ENCODE measurements around the gene PAFAH2. TPM values are rescaled to one million over a fixed set of nuclear protein-coding genes. Genes with fewer than 3 reads are reported as not detected.
A peak's percentile ranks its signal among the peaks of the same experiment; 100 is the strongest.

Gene PAFAH2
- total and polyA plus RNA-seq, 4 experiments from 2014 or later: 10.1 to 20.0 (median 15.3) TPM

GRCh38 chr1:26031196-26031595, 33.3 kb upstream of the PAFAH2 start:
- ChIA-PET POLR2A (ENCODE audit: partially characterized antibody) (interaction anchor here (0.6 kb wide), 1 partner anchor 422 kb away, joined by 4 read pairs; no protein-coding TSS in a partner anchor), CTCF (ENCODE audit: partially characterized antibody) (no interaction called here)
- H3K9me3 Mint-ChIP-seq: no peaks in the 10 kb centered on the region
- no peak overlapping the region for H3K4me3 ChIP-seq (ENCODE audit: low read length in 2 of 2)
- no peaks in the 10 kb centered on the region for H3K36me3 ChIP-seq (ENCODE audit: insufficient read depth, low read length)
- no peak overlapping the region for H3K27ac ChIP-seq (ENCODE audit: low read depth, low read length)
- no peaks in the 10 kb centered on the region for H3K27me3 ChIP-seq (ENCODE audit: insufficient read depth, low read length)
- peaks cover 13% of the 10 kb centered on the region for H3K4me1 ChIP-seq (ENCODE audit: insufficient read depth, low read length)
- H3K4me1 Mint-ChIP-seq: peaks cover 3 to 20% (median 11%) of the 10 kb centered on the region in 4 donors
- intact Hi-C loops (cut with micrococcal nuclease): no loop called here
- no peak overlapping the region for H3K4me3 Mint-ChIP-seq
- H3K27ac Mint-ChIP-seq: no peak overlapping the region
- H3K9me3 ChIP-seq (ENCODE audit: control insufficient read depth in 1 of 2, low read length in 2 of 2): no peaks in the 10 kb centered on the region
- H3K36me3 Mint-ChIP-seq: peaks cover 0 to 7% of the 10 kb centered on the region in 2 donors
- no peak for DNase-seq
- peaks cover 1 to 2% of the 10 kb centered on the region in 2 donors for H3K27me3 Mint-ChIP-seq

- no peak overlapping the region for H3K4me3 Mint-ChIP-seq
- Histone ChIP-seq H3K36me3 (ENCODE audit: insufficient read depth, low read length) (no peaks in the 10 kb centered on the region), H3K4me3 (ENCODE audit: low read length in 2 of 2) (no peak overlapping the region), H3K27me3 (ENCODE audit: insufficient read depth, low read length) (no peaks in the 10 kb centered on the region), H3K4me1 (ENCODE audit: insufficient read depth, low read length) (peaks cover 7% of the 10 kb centered on the region), H3K9me3 (ENCODE audit: control insufficient read depth in 1 of 2, low read length in 2 of 2) (no peaks in the 10 kb centered on the region), H3K27ac (ENCODE audit: low read depth, low read length) (no peak overlapping the region)
- POLR2A ChIA-PET (ENCODE audit: partially characterized antibody): no interaction called here
- H3K27ac Mint-ChIP-seq: no peak overlapping the region
- peaks cover 3 to 8% (median 7%) of the 10 kb centered on the region in 4 donors for H3K4me1 Mint-ChIP-seq
- CTCF ChIA-PET (ENCODE audit: partially characterized antibody): interaction anchor here (1.4 kb wide), 1 partner anchor 9 kb away, joined by 6 read pairs; no protein-coding TSS in a partner anchor
- no peaks in the 10 kb centered on the region for H3K9me3 Mint-ChIP-seq
- peaks cover 1 to 2% of the 10 kb centered on the region in 2 donors for H3K27me3 Mint-ChIP-seq
- intact Hi-C loops (cut with micrococcal nuclease): no loop called here
- no peak for DNase-seq
- H3K36me3 Mint-ChIP-seq: peaks cover 0 to 1% of the 10 kb centered on the region in 2 donors
These were observed 32.1 kb upstream of the PAFAH2 start for GRCh38 chr1:26029864-26030481.

GRCh38 chr1:26029054-26029863, 31.4 kb upstream of the PAFAH2 start:
- peaks cover 1 to 2% of the 10 kb centered on the region in 2 donors for H3K27me3 Mint-ChIP-seq
- no peak overlapping the region for H3K27ac ChIP-seq (ENCODE audit: low read depth, low read length)
- POLR2A ChIA-PET (ENCODE audit: partially characterized antibody): no interaction called here
- H3K36me3 ChIP-seq (ENCODE audit: insufficient read depth, low read length): no peaks in the 10 kb centered on the region
- H3K4me1 ChIP-seq (ENCODE audit: insufficient read depth, low read length): no peaks in the 10 kb centered on the region
- no peak overlapping the region for H3K4me3 ChIP-seq (ENCODE audit: low read length in 2 of 2)
- H3K36me3 Mint-ChIP-seq: no peaks in the 10 kb centered on the region
- intact Hi-C loops (cut with micrococcal nuclease): no loop called here
- H3K27ac Mint-ChIP-seq: no peak overlapping the region
- H3K9me3 Mint-ChIP-seq: no peaks in the 10 kb centered on the region
- no peak overlapping the region for H3K4me3 Mint-ChIP-seq
- CTCF ChIA-PET (ENCODE audit: partially characterized antibody): interaction anchor here (1.0 to 1.4 kb wide), 2 partner anchors 9 to 30 kb away, joined by 3 to 6 read pairs; no protein-coding TSS in a partner anchor
- no peaks in the 10 kb centered on the region for H3K27me3 ChIP-seq (ENCODE audit: insufficient read depth, low read length)
- H3K4me1 Mint-ChIP-seq: peaks cover 0 to 1% (median under 1%) of the 10 kb centered on the region in 4 donors
- no peak for DNase-seq
- H3K9me3 ChIP-seq (ENCODE audit: control insufficient read depth in 1 of 2, low read length in 2 of 2): no peaks in the 10 kb centered on the region

GRCh38 chr1:26028490-26028980, 30.7 kb upstream of the PAFAH2 start:
- H3K4me1 Mint-ChIP-seq: peaks cover 0 to 1% (median 0%) of the 10 kb centered on the region in 4 donors
- ChIA-PET POLR2A (ENCODE audit: partially characterized antibody) (no interaction called here), CTCF (ENCODE audit: partially characterized antibody) (interaction anchor here (1.0 kb wide), 1 partner anchor 29 kb away, joined by 3 read pairs; no protein-coding TSS in a partner anchor)
- Histone ChIP-seq H3K4me3 (ENCODE audit: low read length in 2 of 2) (no peak overlapping the region), H3K27me3 (ENCODE audit: insufficient read depth, low read length) (no peaks in the 10 kb centered on the region), H3K36me3 (ENCODE audit: insufficient read depth, low read length) (no peaks in the 10 kb centered on the region), H3K27ac (ENCODE audit: low read depth, low read length) (no peak overlapping the region), H3K4me1 (ENCODE audit: insufficient read depth, low read length) (no peaks in the 10 kb centered on the region), H3K9me3 (ENCODE audit: control insufficient read depth in 1 of 2, low read length in 2 of 2) (no peaks in the 10 kb centered on the region)
- DNase-seq: no peak
- H3K27me3 Mint-ChIP-seq: peaks cover 1 to 2% of the 10 kb centered on the region in 2 donors
- H3K27ac Mint-ChIP-seq: no peak overlapping the region
- intact Hi-C loops (cut with micrococcal nuclease): no loop called here
- no peak overlapping the region for H3K4me3 Mint-ChIP-seq
- no peaks in the 10 kb centered on the region for H3K9me3 Mint-ChIP-seq
- H3K36me3 Mint-ChIP-seq: no peaks in the 10 kb centered on the region

- ChIA-PET CTCF (ENCODE audit: partially characterized antibody) (interaction anchor here (0.7 to 1.7 kb wide), 3 partner anchors 8 to 133 kb away, joined by 3 to 15 read pairs (median 3); no protein-coding TSS in a partner anchor), POLR2A (ENCODE audit: partially characterized antibody) (no interaction called here)
- intact Hi-C loops (cut with micrococcal nuclease): no loop called here
- no peaks in the 10 kb centered on the region for H3K4me1 ChIP-seq (ENCODE audit: insufficient read depth, low read length)
- Mint-ChIP-seq H3K4me1 (peaks cover 0 to 1% (median 0%) of the 10 kb centered on the region in 4 donors), H3K4me3 (no peak overlapping the region), H3K27me3 (peaks cover 1 to 2% of the 10 kb centered on the region in 2 donors), H3K27ac (peak overlapping the region in 1 of 7 donors; percentile 74), H3K36me3 (no peaks in the 10 kb centered on the region), H3K9me3 (no peaks in the 10 kb centered on the region)
- H3K9me3 ChIP-seq (ENCODE audit: control insufficient read depth in 1 of 2, low read length in 2 of 2): no peaks in the 10 kb centered on the region
- no peaks in the 10 kb centered on the region for H3K27me3 ChIP-seq (ENCODE audit: insufficient read depth, low read length)
- no peak overlapping the region for H3K4me3 ChIP-seq (ENCODE audit: low read length in 2 of 2)
- H3K36me3 ChIP-seq (ENCODE audit: insufficient read depth, low read length): no peaks in the 10 kb centered on the region
- no peak for DNase-seq
- H3K27ac ChIP-seq (ENCODE audit: low read depth, low read length): no peak overlapping the region
These were observed 30.0 kb upstream of the PAFAH2 start for GRCh38 chr1:26027716-26028489.

GRCh38 chr1:26025517-26025916, 27.7 kb upstream of the PAFAH2 start:
- Histone ChIP-seq H3K27ac (ENCODE audit: low read depth, low read length) (no peak overlapping the region), H3K9me3 (ENCODE audit: control insufficient read depth in 1 of 2, low read length in 2 of 2) (no peaks in the 10 kb centered on the region), H3K4me3 (ENCODE audit: low read length in 2 of 2) (no peak overlapping the region), H3K36me3 (ENCODE audit: insufficient read depth, low read length) (no peaks in the 10 kb centered on the region), H3K4me1 (ENCODE audit: insufficient read depth, low read length) (no peaks in the 10 kb centered on the region), H3K27me3 (ENCODE audit: insufficient read depth, low read length) (no peaks in the 10 kb centered on the region)
- H3K9me3 Mint-ChIP-seq: no peaks in the 10 kb centered on the region
- intact Hi-C loops (cut with micrococcal nuclease): no loop called here
- ChIA-PET CTCF (ENCODE audit: partially characterized antibody) (no interaction called here), POLR2A (ENCODE audit: partially characterized antibody) (no interaction called here)
- no peak overlapping the region for H3K4me3 Mint-ChIP-seq
- DNase-seq: no peak
- H3K27ac Mint-ChIP-seq: peak overlapping the region in 1 of 7 donors; percentile 29
- H3K4me1 Mint-ChIP-seq: peaks cover 0 to 1% (median 0%) of the 10 kb centered on the region in 4 donors
- no peaks in the 10 kb centered on the region for H3K36me3 Mint-ChIP-seq
- H3K27me3 Mint-ChIP-seq: no peaks in the 10 kb centered on the region

- Mint-ChIP-seq H3K27me3 (no peaks in the 10 kb centered on the region), H3K27ac (no peak overlapping the region), H3K36me3 (no peaks in the 10 kb centered on the region), H3K4me3 (no peak overlapping the region), H3K9me3 (no peaks in the 10 kb centered on the region), H3K4me1 (peaks cover 0 to 1% (median under 1%) of the 10 kb centered on the region in 4 donors)
- ChIA-PET POLR2A (ENCODE audit: partially characterized antibody) (no interaction called here), CTCF (ENCODE audit: partially characterized antibody) (no interaction called here)
- no peak overlapping the region for H3K27ac ChIP-seq (ENCODE audit: low read depth, low read length)
- no peaks in the 10 kb centered on the region for H3K9me3 ChIP-seq (ENCODE audit: control insufficient read depth in 1 of 2, low read length in 2 of 2)
- H3K27me3 ChIP-seq (ENCODE audit: insufficient read depth, low read length): no peaks in the 10 kb centered on the region
- no peak for DNase-seq
- intact Hi-C loops (cut with micrococcal nuclease): no loop called here
- no peaks in the 10 kb centered on the region for H3K4me1 ChIP-seq (ENCODE audit: insufficient read depth, low read length)
- no peaks in the 10 kb centered on the region for H3K36me3 ChIP-seq (ENCODE audit: insufficient read depth, low read length)
- no peak overlapping the region for H3K4me3 ChIP-seq (ENCODE audit: low read length in 2 of 2)
These were observed 27.2 kb upstream of the PAFAH2 start for GRCh38 chr1:26025060-26025459.

All from CD4-positive, alpha-beta memory T cell (primary cell).